Stimulated activated CD4-positive, alpha-beta T cell treated with anti-CD3 and anti-CD28 coated beads, TNF-alpha, amount 100 ng/mL, for 24 hours (primary cell): Measurements from ENCODE around the gene IQCE.
A peak's percentile ranks its signal among the peaks of the same experiment; 100 is the strongest.
"Not testable (repeated sequence)": the region's sequence is repeated elsewhere in the genome, so short reads cannot be mapped to it uniquely, and the experiment has no call there.

Source experiments
- DNase-seq, 3 experiments: peaks; one replicate each; pipeline ENCODE4 v3.0.0-alpha.2; 2020; ENCODE audit warnings: low read depth in 3 of 3

IQCE gene

GRCh38 chr7:2553831-2554581 lies 4.8 kb upstream of the IQCE start:
- no peak for DNase-seq

- DNase-seq = no peak
Measured at GRCh38 chr7:2554661-2555111, 4.1 kb upstream of the IQCE start.

GRCh38 chr7:2555121-2556052 lies 3.4 kb upstream of the IQCE start, which contains the start of gene BRAT1:
TSS of gene BRAT1 (minus strand) at chr7:2555524. CDS start at chr7:2554431, 1,093 bp downstream.
- DNase-seq = peak; percentile 91 to 98 (median 93)

GRCh38 chr7:2559283-2559950 lies 638 bp downstream of the IQCE start:
- peak in 1 of 3 experiments; percentile 42 for DNase-seq

GRCh38 chr7:2563955-2564354 lies 5.2 kb downstream of the IQCE start:
- DNase-seq = not testable (repeated sequence)

- no peak for DNase-seq
Measured at GRCh38 chr7:2564970-2565540, 6.3 kb downstream of the IQCE start.

GRCh38 chr7:2566348-2566889 lies 7.6 kb downstream of the IQCE start:
- no peak for DNase-seq

GRCh38 chr7:2566890-2567678 lies 8.3 kb downstream of the IQCE start:
- no peak for DNase-seq

GRCh38 chr7:2567679-2568278 lies 9.0 kb downstream of the IQCE start:
- no peak for DNase-seq

GRCh38 chr7:2568521-2569223 lies 9.9 kb downstream of the IQCE start:
- no peak for DNase-seq

- DNase-seq = no peak
Measured at GRCh38 chr7:2569421-2569820, 10.6 kb downstream of the IQCE start.

GRCh38 chr7:2570021-2570420 lies 11.2 kb downstream of the IQCE start:
- DNase-seq = no peak

- no peak for DNase-seq
Measured at GRCh38 chr7:2571409-2571808, 12.6 kb downstream of the IQCE start.

- DNase-seq = no peak
Measured at GRCh38 chr7:2572101-2572842, 13.5 kb downstream of the IQCE start.

GRCh38 chr7:2573761-2574160 lies 15.0 kb downstream of the IQCE start:
- no peak for DNase-seq

- no peak for DNase-seq
Measured at GRCh38 chr7:2575046-2575732, 16.4 kb downstream of the IQCE start.

- no peak for DNase-seq
Measured at GRCh38 chr7:2575733-2576340, 17.1 kb downstream of the IQCE start.
